ENCODE data around the gene C6orf141. TPM values are rescaled to one million over a fixed set of nuclear protein-coding genes. Genes with fewer than 3 reads are reported as not detected.

The C6orf141 gene
- polyA plus RNA-seq, 3 donors, result not detected

DNA sequence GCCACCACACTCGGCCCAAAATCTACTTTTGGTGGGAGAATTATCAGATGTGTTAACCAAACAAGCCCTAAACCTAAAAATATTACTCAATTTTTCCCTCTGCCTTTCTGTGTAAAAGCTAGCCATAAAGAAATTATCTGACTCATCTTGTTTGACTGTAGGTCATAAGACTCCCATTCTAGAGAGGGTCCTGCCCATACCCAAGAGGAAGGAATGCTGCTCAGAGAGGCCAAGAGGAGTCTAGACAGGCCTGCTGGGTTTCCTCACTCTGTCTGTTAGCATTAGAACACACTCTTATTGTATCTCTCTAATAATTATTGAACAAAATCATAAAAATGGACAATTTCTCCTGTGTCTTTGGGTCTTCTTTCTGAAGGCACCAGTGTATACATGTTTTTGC, 26.1 kb downstream of the C6orf141 start:
- H3K27me3 Mint-ChIP-seq (ENCODE audit: low read depth in 3 of 3), result no peaks in the 10 kb centered on the region
- no peak for DNase-seq
- no CpG with 5 or more reads among the region's 1 CpG for WGBS (ENCODE audit: insufficient coverage)
- intact Hi-C loops (cut with micrococcal nuclease), result no loop called here
- no peak overlapping the region for H3K27ac Mint-ChIP-seq
- H3K27ac ChIP-seq (ENCODE audit: low read depth in 1 of 2, low read length in 2 of 2), result no peak overlapping the region
- H3K4me3 ChIP-seq (replicated peaks in 1 of 3; ENCODE audit: low read depth in 2 of 3, low read length in 3 of 3), result no peak overlapping the region
- TF ChIP-seq, protein P1, sequence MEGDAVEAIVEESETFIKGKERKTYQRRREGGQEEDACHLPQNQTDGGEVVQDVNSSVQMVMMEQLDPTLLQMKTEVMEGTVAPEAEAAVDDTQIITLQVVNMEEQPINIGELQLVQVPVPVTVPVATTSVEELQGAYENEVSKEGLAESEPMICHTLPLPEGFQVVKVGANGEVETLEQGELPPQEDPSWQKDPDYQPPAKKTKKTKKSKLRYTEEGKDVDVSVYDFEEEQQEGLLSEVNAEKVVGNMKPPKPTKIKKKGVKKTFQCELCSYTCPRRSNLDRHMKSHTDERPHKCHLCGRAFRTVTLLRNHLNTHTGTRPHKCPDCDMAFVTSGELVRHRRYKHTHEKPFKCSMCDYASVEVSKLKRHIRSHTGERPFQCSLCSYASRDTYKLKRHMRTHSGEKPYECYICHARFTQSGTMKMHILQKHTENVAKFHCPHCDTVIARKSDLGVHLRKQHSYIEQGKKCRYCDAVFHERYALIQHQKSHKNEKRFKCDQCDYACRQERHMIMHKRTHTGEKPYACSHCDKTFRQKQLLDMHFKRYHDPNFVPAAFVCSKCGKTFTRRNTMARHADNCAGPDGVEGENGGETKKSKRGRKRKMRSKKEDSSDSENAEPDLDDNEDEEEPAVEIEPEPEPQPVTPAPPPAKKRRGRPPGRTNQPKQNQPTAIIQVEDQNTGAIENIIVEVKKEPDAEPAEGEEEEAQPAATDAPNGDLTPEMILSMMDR (IDR thresholded peaks at IDR 0.05), result no peak
- H4K20me1 ChIP-seq (ENCODE audit: insufficient read depth, low read length), result no peaks in the 10 kb centered on the region
- H3K9me3 ChIP-seq (replicated peaks in 1 of 2; ENCODE audit: control insufficient read depth in 1 of 2, insufficient read depth in 1 of 2, low read length in 2 of 2), result no peaks in the 10 kb centered on the region
- H3K4me1 ChIP-seq (ENCODE audit: control insufficient read depth in 1 of 2, insufficient read depth in 2 of 2, low read length in 2 of 2), result no peaks in the 10 kb centered on the region
- no peak overlapping the region for H3K4me2 ChIP-seq (replicated peaks; ENCODE audit: extremely low read depth, low read length, poor library complexity, severe bottlenecking)
- H3K36me3 ChIP-seq (replicated peaks in 1 of 2; ENCODE audit: control insufficient read depth in 1 of 2, insufficient read depth in 2 of 2, low read length in 2 of 2), result no peaks in the 10 kb centered on the region
- no peaks in the 10 kb centered on the region for H3K36me3 Mint-ChIP-seq
- no peak overlapping the region for H3K4me3 Mint-ChIP-seq
- no peaks in the 10 kb centered on the region for H3K27me3 ChIP-seq (ENCODE audit: control insufficient read depth in 2 of 2, insufficient read depth in 2 of 2, low read length in 2 of 2)
- no peaks in the 10 kb centered on the region for H3K79me2 ChIP-seq (ENCODE audit: insufficient read depth, low read length)
- H2AFZ ChIP-seq (ENCODE audit: insufficient read depth, low read depth, low read length, poor library complexity, severe bottlenecking), result no peak overlapping the region
- peaks cover 0 to 4% (median 0%) of the 10 kb centered on the region in 7 donors for H3K9me3 Mint-ChIP-seq
- H3K4me1 Mint-ChIP-seq, result no peaks in the 10 kb centered on the region
- no peak overlapping the region for H3K9ac ChIP-seq (ENCODE audit: insufficient read depth, low read length, poor library complexity, severe bottlenecking)

DNA sequence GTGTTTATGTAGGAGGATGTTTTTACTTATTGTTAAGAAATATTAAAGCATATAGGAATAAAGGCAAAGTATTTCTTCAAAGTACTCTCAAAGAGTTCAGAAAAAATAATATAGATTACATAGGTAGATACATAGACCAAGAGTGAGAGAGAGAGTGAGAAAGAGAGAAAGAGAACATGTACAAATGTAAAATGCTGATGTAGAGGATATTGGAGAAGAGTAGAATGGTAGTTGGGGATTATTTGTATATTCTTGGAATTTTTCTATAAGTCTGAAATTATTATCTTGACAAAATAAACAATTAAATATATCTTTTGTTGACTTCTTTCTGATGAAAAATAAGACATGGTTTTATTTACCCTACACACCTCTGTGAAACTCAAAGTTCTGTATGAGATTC, 29.2 kb downstream of the C6orf141 start:
- no peak overlapping the region for H2AFZ ChIP-seq (ENCODE audit: insufficient read depth, low read depth, low read length, poor library complexity, severe bottlenecking)
- H3K27me3 ChIP-seq (ENCODE audit: control insufficient read depth in 2 of 2, insufficient read depth in 2 of 2, low read length in 2 of 2), result no peaks in the 10 kb centered on the region
- no peak overlapping the region for H3K27ac Mint-ChIP-seq
- peaks cover 0 to 2% (median 0%) of the 10 kb centered on the region in 7 donors for H3K9me3 Mint-ChIP-seq
- no peaks in the 10 kb centered on the region for H3K36me3 ChIP-seq (replicated peaks in 1 of 2; ENCODE audit: control insufficient read depth in 1 of 2, insufficient read depth in 2 of 2, low read length in 2 of 2)
- no peaks in the 10 kb centered on the region for H3K4me1 ChIP-seq (ENCODE audit: control insufficient read depth in 1 of 2, insufficient read depth in 2 of 2, low read length in 2 of 2)
- H3K4me2 ChIP-seq (replicated peaks; ENCODE audit: extremely low read depth, low read length, poor library complexity, severe bottlenecking), result no peak overlapping the region
- TF ChIP-seq, protein P1 (IDR thresholded peaks at IDR 0.05), result no peak
- H4K20me1 ChIP-seq (ENCODE audit: insufficient read depth, low read length), result no peaks in the 10 kb centered on the region
- no peaks in the 10 kb centered on the region for H3K4me1 Mint-ChIP-seq
- intact Hi-C loops (cut with micrococcal nuclease), result no loop called here
- H3K9ac ChIP-seq (ENCODE audit: insufficient read depth, low read length, poor library complexity, severe bottlenecking), result no peak overlapping the region
- no peak for DNase-seq
- H3K4me3 Mint-ChIP-seq, result no peak overlapping the region
- H3K36me3 Mint-ChIP-seq, result no peaks in the 10 kb centered on the region
- no peak overlapping the region for H3K4me3 ChIP-seq (replicated peaks in 1 of 3; ENCODE audit: low read depth in 2 of 3, low read length in 3 of 3)
- no peak overlapping the region for H3K27ac ChIP-seq (ENCODE audit: low read depth in 1 of 2, low read length in 2 of 2)
- no peaks in the 10 kb centered on the region for H3K9me3 ChIP-seq (replicated peaks in 1 of 2; ENCODE audit: control insufficient read depth in 1 of 2, insufficient read depth in 1 of 2, low read length in 2 of 2)
- H3K79me2 ChIP-seq (ENCODE audit: insufficient read depth, low read length), result no peaks in the 10 kb centered on the region
- no peaks in the 10 kb centered on the region for H3K27me3 Mint-ChIP-seq (ENCODE audit: low read depth in 3 of 3)
